ENCODE data around the gene MSLN. TPM values are rescaled to one million over a fixed set of nuclear protein-coding genes. Genes with fewer than 3 reads are reported as not detected.

Gene MSLN
- total and polyA plus RNA-seq, 9 of the 15 experiments (the other 6 are each of a cell fraction or from before 2014, with no cell fraction given) = not detected

- FAIRE-seq (peak; percentile 83), DNase-seq (ENCODE audit: extremely low read depth in 1 of 4, low spot score in 3 of 4) (peak in 1 of 4 experiments; percentile 36), ATAC-seq (peak; percentile 71)
- H3K27ac ChIP-seq (ENCODE audit: extremely low read depth, low read depth, low read length) = no peak overlapping the region
- in situ Hi-C loops (cut with MboI) (no loop called here), intact Hi-C loops (cut with micrococcal nuclease) (no loop called here)
- POLR2A ChIA-PET = no interaction called here
- 2% methylated on average over 15 of the region's 16 CpGs for WGBS (ENCODE audit: insufficient coverage, low coverage, missing lambda C conversion rate)
- peak overlapping the region; percentile 33; the same call in 1 of the 2 replicates for H3K4me2 ChIP-seq (ENCODE audit: insufficient read depth, low read length)
- H3K79me2 ChIP-seq (ENCODE audit: control insufficient read depth, insufficient read depth, low read length) = no peaks in the 10 kb centered on the region
- peaks cover 0 to 73% of the 10 kb centered on the region in 2 experiments; a peak in 3 of 5 replicates for H3K4me1 ChIP-seq (replicated peaks in 1 of 2; ENCODE audit: control insufficient read depth in 2 of 2, insufficient read depth in 2 of 2, low read length in 2 of 2)
- H3K9me1 ChIP-seq (ENCODE audit: control insufficient read depth, insufficient read depth, low read length) = peaks cover 2% of the 10 kb centered on the region
- peaks cover 0 to 11% of the 10 kb centered on the region in 2 experiments; a peak in 2 of 5 replicates for H3K27me3 ChIP-seq (ENCODE audit: control insufficient read depth in 2 of 2, insufficient read depth in 2 of 2, low read length in 2 of 2)
- peak overlapping the region; percentile 7; the same call in 1 of the 2 replicates for H2AFZ ChIP-seq (ENCODE audit: low read depth, low read length)
- no TSS peak for BruUV-seq (replicated peaks)
- TF ChIP-seq RNF2 (IDR thresholded peaks at IDR 0.05) = no peak
- H3K9me3 ChIP-seq (replicated peaks; ENCODE audit: control insufficient read depth, insufficient read depth, low read depth, low read length) = no peaks in the 10 kb centered on the region
- H3K36me3 ChIP-seq (ENCODE audit: control insufficient read depth, insufficient read depth, low read length) = no peaks in the 10 kb centered on the region
- peak overlapping the region in 1 of 2 experiments; percentile 79; a peak in 2 of 4 replicates for H3K9ac ChIP-seq (ENCODE audit: insufficient read depth in 1 of 2, low read depth in 2 of 2, low read length in 2 of 2)
- CTCF ChIA-PET (ENCODE audit: low intra/inter-chr PET ratio) = no interaction called here
- 0 out of 2 replicates have a peak, but pooled peaks cover 4% of the 10 kb centered on the region for H4K20me1 ChIP-seq (replicated peaks; ENCODE audit: control insufficient read depth, insufficient read depth, low read length)
- no peak overlapping the region for H3K4me3 ChIP-seq
Measured at GRCh38 chr16:777826-778225, 17.3 kb downstream of the MSLN start.

- 69% methylated on average over 8 of the region's 11 CpGs for WGBS (ENCODE audit: insufficient coverage, low coverage, missing lambda C conversion rate)
- BruUV-seq (replicated peaks) = no TSS peak
- intact Hi-C loops (cut with micrococcal nuclease) (no loop called here), in situ Hi-C loops (cut with MboI) (no loop called here)
- FAIRE-seq = no peak
- Histone ChIP-seq H3K9me1 (ENCODE audit: control insufficient read depth, insufficient read depth, low read length) (peaks cover 2% of the 10 kb centered on the region), H4K20me1 (replicated peaks; ENCODE audit: control insufficient read depth, insufficient read depth, low read length) (peaks cover 7% of the 10 kb centered on the region), H3K36me3 (ENCODE audit: control insufficient read depth, insufficient read depth, low read length) (no peaks in the 10 kb centered on the region), H3K27me3 (ENCODE audit: control insufficient read depth in 2 of 2, insufficient read depth in 2 of 2, low read length in 2 of 2) (peaks cover 0 to 11% of the 10 kb centered on the region in 2 experiments; a peak in 2 of 5 replicates), H3K4me3 (no peak overlapping the region), H3K9me3 (replicated peaks; ENCODE audit: control insufficient read depth, insufficient read depth, low read depth, low read length) (no peaks in the 10 kb centered on the region), H3K4me1 (replicated peaks in 1 of 2; ENCODE audit: control insufficient read depth in 2 of 2, insufficient read depth in 2 of 2, low read length in 2 of 2) (peaks cover 2 to 74% of the 10 kb centered on the region in 2 experiments; a peak in 3 of 5 replicates), H3K79me2 (ENCODE audit: control insufficient read depth, insufficient read depth, low read length) (no peaks in the 10 kb centered on the region), H3K4me2 (ENCODE audit: insufficient read depth, low read length) (no peak overlapping the region), H3K27ac (ENCODE audit: extremely low read depth, low read depth, low read length) (no peak overlapping the region), H2AFZ (ENCODE audit: low read depth, low read length) (no peak overlapping the region), H3K9ac (ENCODE audit: insufficient read depth in 1 of 2, low read depth in 2 of 2, low read length in 2 of 2) (peak overlapping the region in 1 of 2 experiments; percentile 79; a peak in 2 of 4 replicates)
- ATAC-seq = peak; percentile 34; the same call in 2 of the 3 replicates
- no peak for DNase-seq (ENCODE audit: extremely low read depth in 1 of 4, low spot score in 3 of 4)
- ChIA-PET CTCF (ENCODE audit: low intra/inter-chr PET ratio) (no interaction called here), POLR2A (no interaction called here)
- TF ChIP-seq RBM22 (IDR thresholded peaks at IDR 0.05; ENCODE audit: low read depth, low read length, poor library complexity, severe bottlenecking) = no peak
- TF ChIP-seq KDM4B (IDR thresholded peaks at IDR 0.05; ENCODE audit: borderline replicate concordance in 2 of 2, low read depth in 1 of 2) = no peak
- TF ChIP-seq FOXO4 (CRISPR knock-in tag; IDR thresholded peaks at IDR 0.05) = no peak
- TF ChIP-seq MAFF (IDR thresholded peaks at IDR 0.05; ENCODE audit: low read length) = no peak
- no peak for TF ChIP-seq MNT (conservative IDR thresholded peaks at IDR 0.05)
- 0 out of 2 replicates have a peak, but pooled peaks have one; percentile 9 for TF ChIP-seq ZNF740 (CRISPR knock-in tag; IDR thresholded peaks at IDR 0.05)
- TF ChIP-seq ZNF740 (tag; IDR thresholded peaks at IDR 0.05) = no peak
- TF ChIP-seq KAT7 (CRISPR knock-in tag; IDR thresholded peaks at IDR 0.05; ENCODE audit: borderline replicate concordance) = no peak
- TF ChIP-seq DPF2 (IDR thresholded peaks at IDR 0.05) = no peak
- TF ChIP-seq ZC3H4 (CRISPR knock-in tag; IDR thresholded peaks at IDR 0.05; ENCODE audit: borderline replicate concordance) = 0 out of 2 replicates have a peak, but pooled peaks have one; percentile 34
- TF ChIP-seq ZZZ3 (IDR thresholded peaks at IDR 0.05) = no peak
Measured at GRCh38 chr16:778447-778846, 17.9 kb downstream of the MSLN start.
